Activated CD4-positive, alpha-beta T cell treated with anti-CD3 and anti-CD28 coated beads for 4 hours (primary cell): ENCODE results near the gene NPEPL1.

Source experiments
- DNase-seq, 2 donors: peaks; one replicate each; pipeline ENCODE4 v3.0.0-alpha.2; 2020

NPEPL1 gene

DNA sequence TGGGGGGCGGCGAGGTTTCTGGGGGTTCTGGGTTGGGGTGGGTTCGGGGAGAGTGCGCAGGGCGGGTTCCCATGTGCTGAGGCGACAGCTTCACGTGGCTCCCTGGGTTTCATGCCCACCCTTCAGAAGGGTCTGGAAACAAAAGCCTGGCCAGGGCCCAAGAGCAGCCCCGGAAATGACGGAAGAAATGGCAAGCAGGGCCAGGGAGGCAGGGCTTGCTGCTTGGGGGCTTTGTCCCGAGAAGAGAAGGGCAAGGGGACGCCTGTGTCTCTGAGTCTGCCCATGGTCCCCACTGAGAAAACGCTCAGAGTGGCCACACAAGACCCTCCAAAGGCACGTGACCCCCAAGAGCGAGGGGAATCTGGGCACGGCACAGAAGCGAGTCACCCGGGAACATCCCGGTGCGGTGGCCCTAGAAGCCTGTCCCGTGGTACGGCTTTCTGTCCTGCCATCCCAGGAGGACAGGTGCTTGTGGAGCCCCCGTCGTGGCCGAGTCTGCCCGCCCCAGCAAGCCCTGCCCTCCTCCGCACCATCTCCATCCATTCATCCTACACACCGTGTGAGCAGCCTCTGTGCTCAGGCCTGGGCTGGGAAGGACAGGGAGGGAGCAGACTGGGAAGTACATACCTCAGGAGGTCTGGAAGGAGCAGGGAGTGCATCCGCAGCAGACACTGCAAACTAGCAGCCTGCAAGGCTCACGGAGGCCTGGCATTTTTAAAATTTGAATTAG lies 9.0 kb downstream of the NPEPL1 start:
- no peak for DNase-seq

DNA sequence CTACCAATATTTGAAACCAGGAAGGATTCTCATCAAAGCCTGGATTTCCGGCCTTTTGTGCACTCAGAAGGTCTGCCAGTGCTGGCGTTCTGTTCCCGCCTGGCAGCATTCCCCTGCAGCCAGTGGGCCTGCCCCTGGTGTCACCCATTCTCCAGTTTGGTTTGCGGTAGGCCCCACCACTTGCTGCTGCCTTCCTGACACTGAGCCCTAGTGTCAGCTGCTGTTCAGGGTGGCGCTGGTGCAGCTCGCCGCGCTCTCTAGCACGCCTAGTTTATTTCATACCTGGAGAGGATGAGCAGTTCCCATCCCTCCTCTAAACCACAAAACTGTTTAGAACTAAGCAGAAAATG lies 9.5 kb downstream of the NPEPL1 start:
- no peak for DNase-seq

DNA sequence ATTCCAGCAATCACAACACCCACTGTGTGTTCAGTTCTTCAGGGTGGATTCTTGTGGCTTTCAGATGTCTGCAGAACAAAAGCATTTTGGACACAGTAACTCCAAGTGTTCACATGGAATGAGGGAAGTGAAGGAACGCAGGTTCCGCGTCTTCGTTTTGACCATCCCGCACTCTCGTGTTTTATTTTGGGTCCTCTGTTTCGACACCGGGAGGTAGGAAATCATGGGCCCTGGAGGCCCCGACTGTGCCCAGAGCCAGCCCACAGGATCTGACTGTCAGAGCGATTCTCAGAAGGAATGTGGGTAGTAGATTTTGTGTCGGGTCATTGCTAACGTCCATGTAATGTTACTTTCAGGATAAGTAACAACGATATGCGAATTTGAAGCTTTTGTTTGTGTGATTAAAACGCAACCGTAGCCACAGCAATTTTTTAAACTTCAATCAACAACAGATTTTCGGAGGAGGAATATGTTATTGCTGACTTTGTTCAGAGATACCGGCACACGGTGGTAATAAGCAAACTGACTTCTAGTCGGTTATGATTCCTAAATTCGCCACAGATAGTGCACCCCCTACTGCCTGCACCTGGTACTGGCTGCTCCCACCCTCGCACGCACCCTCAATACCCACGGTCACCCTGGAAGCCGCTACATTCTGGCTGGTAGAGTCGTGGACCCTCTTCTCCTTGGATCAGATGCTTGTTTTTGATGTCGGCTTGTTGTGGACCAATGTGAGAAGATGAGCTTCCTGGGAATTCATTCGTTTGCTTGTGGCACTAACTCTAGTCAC lies 10.5 kb downstream of the NPEPL1 start:
- no peak for DNase-seq

DNA sequence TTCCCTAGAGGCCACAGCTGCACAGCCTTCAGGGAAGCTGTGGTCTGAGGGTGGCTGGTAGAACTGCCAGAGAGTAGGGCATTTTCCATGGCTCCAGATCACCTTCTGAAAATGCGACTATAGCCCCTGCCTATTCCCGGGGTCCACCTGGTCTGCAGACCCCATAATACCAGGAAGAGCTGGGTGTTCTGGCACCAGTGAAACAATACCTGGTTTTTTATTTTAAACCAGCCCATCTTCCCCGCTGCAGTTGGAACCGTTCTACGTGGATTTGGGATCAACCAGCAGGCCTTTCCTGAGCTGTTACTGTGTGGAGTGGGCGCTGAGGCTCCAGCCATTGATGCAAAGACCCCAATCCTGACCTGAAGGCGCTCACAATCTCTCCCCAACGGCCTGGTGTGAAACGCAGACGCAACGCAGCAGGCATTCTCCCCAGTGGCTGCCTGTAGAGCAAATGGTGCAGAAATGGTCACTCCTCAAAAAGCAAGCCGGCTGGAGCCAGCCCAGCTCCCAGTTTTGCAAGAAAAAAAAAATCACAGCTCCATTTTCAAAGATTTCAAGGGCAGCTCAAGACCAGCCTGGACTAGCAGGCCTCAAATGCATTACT lies 11.3 kb downstream of the NPEPL1 start:
- no peak for DNase-seq

DNA sequence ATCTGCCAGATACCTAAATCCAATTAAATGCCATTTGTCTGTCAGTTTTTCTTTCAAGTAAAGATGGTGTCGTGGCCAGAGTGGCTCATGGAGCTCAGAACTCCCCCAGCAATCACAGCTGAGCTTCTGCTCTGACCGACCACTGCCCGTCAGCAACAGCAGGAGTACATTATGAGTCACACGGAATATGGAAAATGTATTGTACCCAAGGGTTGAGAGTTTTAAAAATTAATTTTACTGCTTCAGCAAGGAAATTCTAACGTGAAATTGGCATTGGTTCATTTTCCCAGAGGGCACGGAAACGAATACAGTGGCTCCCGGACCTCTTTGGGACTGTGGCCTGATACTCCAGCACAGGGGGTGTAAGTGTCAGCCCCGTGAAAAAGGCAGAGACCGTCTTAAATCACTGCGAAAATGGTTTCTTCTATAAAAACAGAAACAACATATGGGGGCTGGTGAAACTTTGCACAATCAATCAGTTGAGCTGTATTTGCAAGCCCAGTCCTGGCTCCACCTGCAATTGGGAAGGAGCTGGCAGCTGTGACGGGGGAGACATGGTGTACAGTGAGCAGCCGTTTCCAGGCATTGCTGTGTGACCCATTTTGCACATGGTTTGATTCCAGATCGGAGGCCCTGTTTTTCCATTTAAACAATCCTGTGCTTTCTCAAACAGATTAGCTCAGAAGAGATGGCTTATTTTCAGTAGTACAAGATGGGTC lies 12.8 kb downstream of the NPEPL1 start:
- no peak for DNase-seq

DNA sequence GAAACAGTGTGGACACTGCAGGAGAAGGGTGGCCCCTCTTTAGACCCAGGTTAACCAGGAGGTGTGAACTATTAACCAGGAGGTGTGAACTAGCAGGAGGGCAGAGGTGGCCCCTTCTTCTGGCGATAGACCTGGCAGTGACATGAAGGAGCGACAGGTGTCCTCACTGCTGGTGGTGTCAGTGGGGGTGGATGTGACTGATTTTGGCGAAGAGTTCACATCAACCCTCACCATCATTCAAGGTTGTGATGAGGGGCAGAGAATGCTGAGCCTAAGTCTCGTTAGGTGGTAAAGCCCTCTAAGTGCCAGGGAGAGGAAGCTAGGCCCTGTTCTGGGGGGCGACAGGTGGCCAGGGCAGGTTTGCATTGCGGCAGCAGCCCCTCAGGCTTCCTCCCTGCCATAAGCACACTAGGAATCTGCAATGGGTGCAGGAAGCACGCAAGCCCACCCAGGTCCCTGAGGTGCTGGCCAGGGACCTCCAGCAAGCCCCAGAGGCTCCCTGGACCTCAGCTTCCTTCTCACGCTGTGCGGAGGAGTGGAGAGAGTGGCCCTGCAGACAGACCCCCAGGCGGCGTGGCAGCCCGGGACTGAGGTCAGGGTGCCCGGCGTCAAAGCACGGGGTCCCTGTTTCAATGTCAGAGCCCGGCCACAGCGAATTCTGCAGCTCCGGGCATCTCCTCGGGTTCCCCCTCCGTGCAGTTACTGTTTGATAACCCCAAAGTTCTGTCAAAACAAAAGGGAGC lies 13.7 kb downstream of the NPEPL1 start:
- no peak for DNase-seq

DNA sequence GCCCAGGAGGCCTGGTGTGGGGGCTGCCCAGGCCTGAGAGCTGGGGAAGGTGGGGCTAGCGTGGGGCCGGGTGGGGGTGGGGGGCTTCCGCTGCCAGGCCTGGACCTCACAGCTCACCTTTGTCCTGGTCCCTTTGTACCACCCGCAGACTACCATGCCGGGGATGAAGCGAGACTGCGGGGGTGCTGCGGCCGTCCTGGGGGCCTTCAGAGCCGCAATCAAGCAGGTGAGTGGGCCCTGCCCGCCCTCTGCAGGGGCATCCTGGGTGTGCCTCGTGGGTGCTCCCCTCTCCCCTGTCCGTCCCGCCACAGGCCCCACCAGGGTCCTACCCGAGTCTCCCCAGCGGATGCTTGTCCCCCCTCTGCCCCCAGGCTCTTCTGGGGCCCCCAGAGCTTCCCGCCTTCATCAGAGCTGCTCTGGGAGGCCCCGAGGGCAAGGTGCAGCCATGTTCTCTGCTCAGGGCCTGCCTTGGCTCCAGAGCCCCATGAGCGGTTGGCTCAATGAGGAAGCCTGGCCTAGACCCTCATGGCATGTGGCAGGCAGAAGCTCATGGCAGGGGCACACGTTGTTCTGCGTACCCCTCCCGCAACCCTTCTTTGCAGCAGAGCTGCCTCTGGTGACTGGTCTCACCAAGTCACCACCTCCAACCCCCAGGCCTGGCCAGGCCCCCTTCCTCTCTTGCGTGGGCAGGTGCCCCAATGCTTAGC lies 14.5 kb downstream of the NPEPL1 start:
- no peak for DNase-seq

DNA sequence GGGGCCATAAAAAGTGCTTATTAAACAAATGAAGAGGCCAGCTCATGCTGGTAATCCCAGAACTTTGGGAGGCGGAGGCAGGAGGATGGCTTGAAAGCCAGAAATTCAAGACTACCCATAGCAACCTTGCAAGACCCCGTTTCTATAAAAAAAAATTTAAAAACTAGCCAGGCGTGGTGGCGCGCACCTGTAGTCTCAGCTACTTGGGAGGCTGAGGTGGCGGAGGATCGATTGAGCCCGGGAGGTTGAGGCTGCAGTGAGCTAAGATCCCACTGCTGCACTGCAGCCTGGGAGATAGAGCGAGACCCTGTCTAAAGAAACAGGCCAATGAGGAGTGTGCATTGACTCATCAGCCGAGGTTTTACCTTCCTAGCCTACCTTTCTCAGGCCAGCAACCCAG lies 15.2 kb downstream of the NPEPL1 start:
- no peak for DNase-seq

DNA sequence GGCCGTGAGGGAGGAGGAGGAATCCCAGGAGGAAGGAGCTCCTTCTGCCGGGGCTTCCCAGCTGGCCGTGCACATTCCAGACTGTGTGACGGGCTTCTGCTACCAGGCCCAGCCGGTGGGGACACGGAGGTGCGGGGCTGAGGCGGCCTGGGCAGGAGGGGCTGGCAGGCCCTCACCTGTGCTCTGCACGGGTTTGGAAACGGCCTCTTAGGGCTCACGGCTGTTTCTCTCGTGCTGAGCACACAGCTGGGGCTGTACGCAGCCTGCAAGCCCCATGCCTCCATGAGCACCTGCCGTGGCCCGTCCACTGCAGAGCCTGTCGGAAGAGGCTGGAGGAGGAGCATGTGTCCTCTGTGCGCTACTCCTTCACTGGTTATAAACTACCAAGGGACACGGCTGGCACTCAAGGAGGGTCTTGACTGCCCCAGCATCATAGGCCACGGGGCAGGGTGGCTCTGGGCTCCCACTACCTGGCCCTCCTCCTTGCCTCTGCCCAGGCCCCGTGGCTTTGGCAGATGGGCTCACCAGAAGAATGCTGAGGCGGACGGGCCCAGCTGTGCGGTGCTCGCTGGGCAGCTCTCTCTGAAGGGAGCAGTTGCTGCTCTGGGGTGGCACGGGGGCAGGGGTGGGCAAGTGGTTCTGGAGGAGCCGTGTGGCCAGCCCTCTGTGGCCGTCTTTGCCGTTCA lies 15.8 kb downstream of the NPEPL1 start:
- no peak for DNase-seq

DNA sequence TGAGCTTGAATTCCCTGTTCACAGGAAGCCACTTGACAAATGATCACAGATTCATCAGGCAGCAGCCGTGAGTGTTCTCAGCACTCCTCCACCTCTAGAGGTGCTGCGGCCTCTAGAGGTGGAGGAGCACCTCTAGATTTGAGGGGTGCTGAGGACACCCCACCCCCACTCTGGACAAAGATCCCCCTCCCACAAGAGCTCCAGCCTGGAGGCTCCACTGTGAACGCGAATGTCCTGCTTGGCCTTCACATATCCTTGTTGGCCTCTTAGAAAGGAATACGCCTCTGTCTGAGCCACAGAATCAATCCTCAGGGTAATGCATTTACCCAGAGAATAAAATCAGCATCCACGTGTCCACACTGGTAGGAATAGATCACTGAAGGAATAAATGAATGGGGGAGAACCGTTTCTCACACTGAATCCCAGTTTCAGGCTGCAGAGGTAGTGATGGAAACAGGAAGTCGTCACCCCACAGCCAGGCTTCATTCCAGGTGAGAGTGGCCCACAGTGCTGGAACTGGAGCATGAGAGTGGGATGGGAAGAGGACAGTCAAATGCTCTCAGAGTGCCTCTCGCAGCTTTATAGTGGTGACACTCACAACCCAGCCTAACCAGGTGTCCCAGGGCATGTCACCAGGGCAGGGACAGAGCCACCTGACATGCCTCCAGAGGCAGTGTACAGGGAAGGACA lies 16.6 kb downstream of the NPEPL1 start:
- no peak for DNase-seq

DNA sequence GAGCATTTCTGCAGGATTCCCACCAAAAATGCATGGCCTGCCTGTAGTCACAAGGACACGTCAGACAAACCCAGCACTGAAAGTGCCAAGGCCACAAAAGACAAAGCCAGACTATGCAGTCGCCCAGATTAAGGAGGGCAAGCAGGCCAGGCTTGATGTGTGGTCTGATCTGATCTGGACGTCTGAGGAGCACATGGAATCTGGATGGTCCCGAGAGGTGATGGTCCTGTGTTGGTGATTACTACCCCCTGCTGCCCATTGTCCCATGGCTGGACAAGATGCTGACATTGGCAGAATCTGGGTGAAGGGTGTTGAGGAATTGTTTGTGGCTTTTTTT lies 17.1 kb downstream of the NPEPL1 start:
- no peak for DNase-seq

DNA sequence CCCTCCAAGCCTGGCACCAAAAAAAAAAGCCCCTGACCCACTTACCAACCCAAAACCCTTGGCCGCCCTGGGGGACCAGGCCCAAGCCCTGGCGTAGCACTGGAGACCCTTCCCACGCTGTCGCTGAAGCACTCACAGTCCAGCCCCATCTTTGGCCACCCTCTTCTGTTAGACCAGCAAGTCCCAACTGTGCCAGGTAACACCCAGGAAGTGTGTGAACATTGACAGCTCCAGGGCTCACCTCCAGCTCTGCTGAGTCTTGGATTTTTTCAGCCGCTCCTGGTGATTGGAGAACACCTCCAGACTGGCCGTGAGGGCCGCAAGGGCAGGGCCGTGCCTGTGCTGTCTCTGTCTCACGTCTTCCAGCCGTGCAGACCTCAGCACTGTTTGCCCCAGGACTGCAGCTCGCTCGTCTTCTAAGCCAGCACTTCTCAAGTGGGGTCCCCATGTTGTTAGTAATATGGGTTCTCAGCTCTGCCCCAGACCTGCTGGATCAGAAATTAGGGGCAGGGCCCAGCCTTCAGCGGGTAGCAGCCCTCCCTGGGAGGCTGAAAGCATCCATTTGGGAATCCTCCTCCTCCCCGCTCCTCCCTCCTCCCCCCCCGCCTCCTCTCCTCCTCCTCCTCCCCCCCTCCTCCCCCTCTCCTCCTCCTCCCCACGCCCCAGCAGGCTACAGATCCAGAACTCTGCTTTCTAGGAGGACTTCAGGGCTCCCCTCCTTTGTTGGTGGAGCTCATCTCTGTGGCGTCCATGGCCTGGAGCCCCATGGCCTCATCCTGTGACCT lies 18.1 kb downstream of the NPEPL1 start:
- no peak for DNase-seq

DNA sequence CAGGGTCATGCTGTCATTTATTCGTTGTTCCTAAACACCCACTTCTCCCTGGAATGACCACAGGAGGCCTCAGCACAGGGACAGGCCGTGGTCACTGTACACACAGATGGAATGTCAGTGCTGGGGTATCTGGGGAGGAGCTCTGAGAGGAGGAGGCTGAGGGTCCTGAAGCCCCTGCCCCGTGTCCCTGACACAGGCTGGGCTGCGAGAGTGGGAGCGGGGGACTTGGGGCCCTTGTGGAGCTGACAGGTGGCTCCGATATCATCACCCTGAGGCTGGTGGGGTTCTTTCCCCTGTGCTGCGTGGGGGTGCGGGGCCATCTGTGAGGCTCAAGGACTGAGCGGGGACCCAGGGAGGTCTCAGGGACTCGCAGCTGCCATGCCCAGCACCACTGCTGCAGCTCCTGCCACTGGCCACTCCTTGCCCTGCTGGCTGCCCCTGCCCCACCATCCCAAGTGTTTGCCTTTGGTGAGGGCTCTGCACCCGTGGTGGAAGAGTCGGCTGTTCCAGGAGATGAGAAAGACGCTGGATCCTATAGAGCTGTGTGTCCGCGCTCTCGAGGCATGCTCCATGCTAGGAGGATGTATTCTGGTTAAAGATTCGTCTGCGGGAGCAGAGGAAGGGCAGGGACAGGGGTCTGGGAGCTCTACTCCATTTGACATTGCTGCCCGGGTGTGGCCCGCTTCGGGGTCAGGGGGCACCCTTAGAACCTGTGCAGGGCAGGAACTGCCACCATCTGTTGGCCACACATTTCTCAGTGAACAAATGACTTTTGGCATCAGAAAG lies 18.9 kb downstream of the NPEPL1 start:
- DNase-seq, result no peak

DNA sequence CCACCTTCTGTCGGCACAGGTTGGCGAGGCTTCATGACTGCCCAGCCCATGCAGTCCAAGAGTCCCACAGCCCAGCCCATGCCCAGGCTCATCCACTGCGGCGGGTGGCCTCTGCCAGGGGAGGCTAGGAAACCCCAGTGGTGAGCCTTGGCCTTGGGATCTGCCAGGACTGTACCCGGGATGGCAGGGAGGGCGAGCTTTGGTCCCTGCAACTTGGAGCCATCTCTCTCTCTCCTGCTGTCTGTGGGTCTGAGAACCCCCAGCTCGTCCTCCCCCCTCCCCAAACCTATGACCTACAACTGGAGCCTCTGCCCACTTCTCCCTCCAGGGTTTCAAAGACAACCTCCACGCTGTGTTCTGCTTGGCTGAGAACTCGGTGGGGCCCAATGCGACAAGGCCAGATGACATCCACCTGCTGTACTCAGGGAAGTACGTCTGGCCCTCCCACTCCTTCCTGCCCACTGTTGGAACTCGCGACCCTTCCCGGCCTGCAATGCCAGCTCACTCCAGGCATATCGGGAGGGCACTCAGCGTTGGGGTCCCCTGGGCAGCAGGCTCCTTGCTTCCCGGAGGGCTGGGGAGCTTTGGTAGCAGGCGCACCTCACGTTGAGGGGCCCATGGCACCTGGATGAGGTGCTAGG lies 19.7 kb downstream of the NPEPL1 start:
- no peak for DNase-seq

DNA sequence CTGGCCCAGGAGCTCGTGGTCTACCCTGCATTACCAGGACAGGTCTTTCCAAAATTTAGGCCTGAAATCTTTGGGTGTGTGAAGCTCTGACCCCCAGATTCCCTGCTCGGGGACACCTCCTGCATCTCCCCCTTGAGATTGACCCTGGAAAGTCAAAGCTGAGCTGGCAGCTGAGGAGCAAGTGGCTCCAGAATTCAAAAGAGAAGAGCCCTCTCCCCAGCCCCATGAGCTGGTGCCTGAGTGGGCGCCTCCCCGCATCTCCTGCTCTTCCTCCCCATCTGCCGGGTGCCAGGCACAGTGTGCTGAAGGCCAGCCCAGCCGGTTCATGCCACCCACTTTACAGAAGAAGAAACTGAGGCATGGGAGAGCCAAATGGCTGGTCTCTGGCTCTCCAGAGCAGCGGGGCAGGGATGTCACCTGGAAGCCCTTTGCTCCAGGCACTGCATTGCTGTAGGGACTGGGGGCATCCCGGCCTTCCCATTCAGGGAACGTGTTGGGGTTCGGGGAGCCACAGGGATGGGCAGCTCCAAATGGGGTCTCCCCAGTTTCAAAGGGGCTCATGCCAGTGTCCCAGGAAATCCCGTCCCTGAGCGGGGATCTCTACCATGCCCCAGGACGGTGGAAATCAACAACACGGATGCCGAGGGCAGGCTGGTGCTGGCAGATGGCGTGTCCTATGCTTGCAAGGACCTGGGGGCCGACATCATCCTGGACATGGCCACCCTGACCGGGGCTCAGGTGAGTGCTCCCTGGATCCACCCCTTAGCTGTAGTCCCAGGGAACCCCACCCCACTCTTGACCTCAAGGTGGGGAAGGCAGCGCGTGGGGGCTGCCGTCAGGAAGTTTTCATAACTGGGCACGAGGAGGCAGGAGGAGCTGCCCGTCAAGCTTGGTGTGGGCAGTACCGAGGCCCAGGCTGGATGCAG lies 20.5 kb downstream of the NPEPL1 start:
- DNase-seq, result no peak

DNA sequence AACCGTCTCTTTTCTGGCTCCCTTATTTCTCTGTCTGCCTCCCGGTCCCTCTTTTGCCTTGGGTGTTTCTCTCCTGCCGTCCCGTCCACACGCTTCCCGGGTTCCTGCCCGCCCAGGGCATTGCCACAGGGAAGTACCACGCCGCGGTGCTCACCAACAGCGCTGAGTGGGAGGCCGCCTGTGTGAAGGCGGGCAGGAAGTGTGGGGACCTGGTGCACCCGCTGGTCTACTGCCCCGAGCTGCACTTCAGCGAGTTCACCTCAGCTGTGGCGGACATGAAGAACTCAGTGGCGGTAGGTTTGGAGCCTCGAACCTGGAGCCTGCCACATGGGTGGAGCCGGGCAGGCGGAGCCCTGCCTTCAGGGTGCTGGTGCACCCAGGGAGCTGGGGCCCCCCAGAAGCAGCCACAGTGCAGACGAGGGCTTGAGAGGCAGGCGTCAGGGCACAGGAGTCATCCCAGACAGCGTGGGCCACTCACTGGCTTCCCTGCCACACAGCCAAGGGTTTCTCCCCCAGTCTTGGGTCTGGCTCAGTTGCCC lies 21.3 kb downstream of the NPEPL1 start:
- DNase-seq, result no peak

DNA sequence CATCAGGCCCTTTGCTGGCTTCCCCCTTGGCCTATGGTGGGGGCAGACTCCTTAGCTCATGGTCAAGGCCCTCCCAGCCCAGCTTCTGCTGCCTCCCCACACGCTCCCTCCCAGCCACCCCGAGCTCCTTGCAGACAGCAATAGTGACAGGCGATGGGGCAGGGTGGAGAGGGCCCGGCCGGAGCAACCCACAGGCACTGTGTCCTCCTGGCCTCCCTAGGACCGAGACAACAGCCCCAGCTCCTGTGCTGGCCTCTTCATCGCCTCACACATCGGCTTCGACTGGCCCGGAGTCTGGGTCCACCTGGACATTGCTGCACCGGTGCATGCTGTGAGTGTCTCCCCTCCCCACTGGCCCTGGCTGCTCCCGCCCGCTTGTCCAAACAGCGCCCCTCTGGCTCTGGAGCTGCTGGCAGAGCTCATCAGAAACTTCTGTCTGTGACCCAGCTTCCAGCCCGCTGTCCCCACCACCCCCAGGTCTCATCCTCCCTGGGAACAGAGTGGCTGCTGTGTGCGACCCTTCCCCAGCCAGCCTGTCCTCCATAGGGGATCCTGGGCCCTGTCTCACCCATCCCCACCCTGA lies 21.8 kb downstream of the NPEPL1 start:
- DNase-seq, result no peak
